ENCODE data around the gene PVALEF.

PVALEF gene

GRCh38 chr17:81157848-81158687, 7.2 kb upstream of the PVALEF start:
- no peak for DNase-seq
- TF ChIP-seq POLR2A (IDR thresholded peaks at IDR 0.05; ENCODE audit: low read length) (no peak), GATA1 (IDR thresholded peaks at IDR 0.05; ENCODE audit: low read depth, low read length) (no peak)

GRCh38 chr17:81158688-81159590, 6.4 kb upstream of the PVALEF start:
- DNase-seq, result no peak
- no peak for TF ChIP-seq POLR2A (IDR thresholded peaks at IDR 0.05; ENCODE audit: low read length)
- no peak for TF ChIP-seq GATA1 (IDR thresholded peaks at IDR 0.05; ENCODE audit: low read depth, low read length)

GRCh38 chr17:81159611-81160265, 5.6 kb upstream of the PVALEF start:
- no peak for TF ChIP-seq GATA1 (IDR thresholded peaks at IDR 0.05; ENCODE audit: low read depth, low read length)
- TF ChIP-seq POLR2A (IDR thresholded peaks at IDR 0.05; ENCODE audit: low read length), result no peak
- DNase-seq, result no peak

GRCh38 chr17:81160306-81160705, 5.0 kb upstream of the PVALEF start:
- TF ChIP-seq POLR2A (IDR thresholded peaks at IDR 0.05; ENCODE audit: low read length), result no peak

GRCh38 chr17:81160747-81161453, 4.4 kb upstream of the PVALEF start:
- DNase-seq, result no peak
- TF ChIP-seq POLR2A (IDR thresholded peaks at IDR 0.05; ENCODE audit: low read length) (no peak), GATA1 (IDR thresholded peaks at IDR 0.05; ENCODE audit: low read depth, low read length) (no peak)

More at GRCh38 chr17:81160306-81160705, 5.0 kb upstream of the PVALEF start:
- no peak for DNase-seq

GRCh38 chr17:81161536-81161935, 3.8 kb upstream of the PVALEF start:
- no peak for DNase-seq

GRCh38 chr17:81161972-81162371, 3.3 kb upstream of the PVALEF start:
- TF ChIP-seq GATA1 (IDR thresholded peaks at IDR 0.05; ENCODE audit: low read depth, low read length), result no peak
- no peak for TF ChIP-seq POLR2A (IDR thresholded peaks at IDR 0.05; ENCODE audit: low read length)
- DNase-seq, result no peak

More at GRCh38 chr17:81161536-81161935, 3.8 kb upstream of the PVALEF start:
- TF ChIP-seq GATA1 (IDR thresholded peaks at IDR 0.05; ENCODE audit: low read depth, low read length) (no peak), POLR2A (IDR thresholded peaks at IDR 0.05; ENCODE audit: low read length) (no peak)

GRCh38 chr17:81162491-81162890, 2.8 kb upstream of the PVALEF start:
- DNase-seq, result no peak
- no peak for TF ChIP-seq POLR2A (IDR thresholded peaks at IDR 0.05; ENCODE audit: low read length)
- TF ChIP-seq GATA1 (IDR thresholded peaks at IDR 0.05; ENCODE audit: low read depth, low read length), result no peak

GRCh38 chr17:81163051-81163695, 2.1 kb upstream of the PVALEF start:
- DNase-seq, result no peak
- TF ChIP-seq POLR2A (IDR thresholded peaks at IDR 0.05; ENCODE audit: low read length), result no peak
- no peak for TF ChIP-seq GATA1 (IDR thresholded peaks at IDR 0.05; ENCODE audit: low read depth, low read length)

- no peak for DNase-seq
- TF ChIP-seq POLR2A (IDR thresholded peaks at IDR 0.05; ENCODE audit: low read length), result no peak
- no peak for TF ChIP-seq GATA1 (IDR thresholded peaks at IDR 0.05; ENCODE audit: low read depth, low read length)
Measured at GRCh38 chr17:81163703-81164370, 1.5 kb upstream of the PVALEF start.

GRCh38 chr17:81164371-81165245, 699 bp upstream of the PVALEF start:
- TF ChIP-seq GATA1 (IDR thresholded peaks at IDR 0.05; ENCODE audit: low read depth, low read length), result no peak
- no peak for TF ChIP-seq POLR2A (IDR thresholded peaks at IDR 0.05; ENCODE audit: low read length)
- DNase-seq, result no peak
